Body of pancreas (tissue), 4 donors: ENCODE measurements around the gene BARX1. TPM values are rescaled to one million over a fixed set of nuclear protein-coding genes. Genes with fewer than 3 reads are reported as not detected.
"Not testable (repeated sequence)": the region's sequence is repeated elsewhere in the genome, so short reads cannot be mapped to it uniquely, and the experiment has no call there.

ENCODE experiments used
- ATAC-seq: fragments of 150-250 bp; one replicate; pipeline ENCODE4 v1.9.1; 2016
- DNase-seq, 4 donors: peaks; one replicate each; pipeline ENCODE4 v3.0.0-alpha.2; 2019
- H3K27ac ChIP-seq, 4 donors: fragments of 200-600 bp; sonication (generic); 1 replicate in 3 of 4; 2 replicates in 1 of 4; pipeline versions ENCODE4 v1.5.1 to v1.6.1; 2016 to 2019; ENCODE audit warnings: mild to moderate bottlenecking in 1 of 4, mixed read lengths in 1 of 4, moderate library complexity in 1 of 4
- H3K27me3 ChIP-seq, 2 donors: fragments of 200-600 bp; sonication (generic); one replicate each; pipeline ENCODE4 v1.6.0; 2016; ENCODE audit warnings: mild to moderate bottlenecking in 1 of 2
- H3K36me3 ChIP-seq, 2 donors: fragments of 200-600 bp; sonication (generic); replicated peaks in 1 of 2; 2 replicates each; pipeline ENCODE4 v1.5.1; 2016; ENCODE audit warnings: low read depth in 2 of 2; ENCODE audit not compliant: insufficient read depth in 1 of 2
- H3K4me1 ChIP-seq: fragments of 200-600 bp; sonication (generic); one replicate; pipeline ENCODE4 v1.6.0; 2016
- H3K4me3 ChIP-seq, 2 donors: fragments of 200-600 bp; sonication (generic); 1 replicate in 1 of 2; 2 replicates in 1 of 2; pipeline ENCODE4 v1.5.1; 2016 to 2019
- H3K9me3 ChIP-seq, 3 donors: fragments of 200-600 bp; sonication (generic); 1 replicate in 2 of 3; 2 replicates in 1 of 3; pipeline ENCODE4 v1.5.1; 2016
- CTCF ChIP-seq, 7 experiments: fragments of 450-650 bp in 4 of 7; fragments of 200-600 bp in 3 of 7; sonication (generic) in 3 of 7; IDR thresholded peaks; one replicate each; pipeline ENCODE4 v1.5.1; 2016 to 2019; ENCODE audit warnings: antibody characterized with exemption in 7 of 7
- POLR2A ChIP-seq, 3 donors: fragments of 450-650 bp; IDR thresholded peaks; one replicate each; pipeline ENCODE4 v1.6.1; 2016; ENCODE audit warnings: antibody characterized with exemption in 3 of 3, mild to moderate bottlenecking in 2 of 3
- WGBS, 2 donors: methylation state at CpG; one replicate each; pipeline ENCODE4 v1.1.5; 2017; 5-methylcytosine and 5-hydroxymethylcytosine counted together
- intact Hi-C: fragments of 100-400 bp; cut with DNase I; formaldehyde crosslinking; loops from one replicate; pipeline ENCODE4 v1.15.1; 2023
- total RNA-seq, 2 donors: library from RNA; depleted of rRNA; stranded (reverse); fragments of >200 nt; gene quantifications; one replicate each; pipeline ENCODE4 v1.1.0, GENCODE V29; 2016

Gene BARX1
- total RNA-seq, 2 donors from 2014 or later: 0.26 to 5.6 TPM

GRCh38 chr9:93976081-93976480 is 20.9 kb upstream of the BARX1 start:
- DNase-seq (no peak), ATAC-seq (no peak)
- Histone ChIP-seq H3K4me1 (no peaks in the 10 kb centered on the region), H3K4me3 (no peak overlapping the region), H3K9me3 (no peaks in the 10 kb centered on the region), H3K27ac (no peak overlapping the region), H3K27me3 (no peaks in the 10 kb centered on the region), H3K36me3 (no peaks in the 10 kb centered on the region)
- no peak for TF ChIP-seq CTCF (IDR thresholded peaks at IDR 0.05)
- no peak for TF ChIP-seq POLR2A (IDR thresholded peaks at IDR 0.05)
- WGBS, 2 donors: 84 to 85% methylated on average over 3 of the region's 3 CpGs
- intact Hi-C loops: no loop called here

GRCh38 chr9:93975262-93975661 is 20.1 kb upstream of the BARX1 start:
- H3K4me3 ChIP-seq: no peak overlapping the region
- DNase-seq (no peak), ATAC-seq (no peak)
- no peak overlapping the region for H3K27ac ChIP-seq
- no peaks in the 10 kb centered on the region for H3K9me3 ChIP-seq
- WGBS, 2 donors: 76 to 82% methylated on average over 6 to 7 of the region's 7 CpGs
- intact Hi-C loops: no loop called here
- no peaks in the 10 kb centered on the region for H3K27me3 ChIP-seq
- H3K36me3 ChIP-seq: no peaks in the 10 kb centered on the region
- H3K4me1 ChIP-seq: no peaks in the 10 kb centered on the region
- TF ChIP-seq POLR2A (IDR thresholded peaks at IDR 0.05) (no peak), CTCF (IDR thresholded peaks at IDR 0.05) (no peak)

- no peaks in the 10 kb centered on the region for H3K4me1 ChIP-seq
- 0 to 6% methylated on average over 1 to 3 of the region's 3 CpGs for WGBS, 2 donors
- intact Hi-C loops: no loop called here
- TF ChIP-seq POLR2A (IDR thresholded peaks at IDR 0.05) (no peak), CTCF (IDR thresholded peaks at IDR 0.05) (no peak)
- H3K9me3 ChIP-seq: no peaks in the 10 kb centered on the region
- no peak overlapping the region for H3K4me3 ChIP-seq
- H3K36me3 ChIP-seq: no peaks in the 10 kb centered on the region
- peak in 1 of 4 donors; percentile 50 for DNase-seq
- H3K27ac ChIP-seq: no peak overlapping the region
- ATAC-seq: no peak
- H3K27me3 ChIP-seq: no peaks in the 10 kb centered on the region
These were observed 19.0 kb upstream of the BARX1 start for GRCh38 chr9:93974151-93974550.

GRCh38 chr9:93972655-93973054 is 17.5 kb upstream of the BARX1 start:
- H3K4me1 ChIP-seq, H3K36me3 ChIP-seq, H3K27me3 ChIP-seq, intact Hi-C loops, H3K27ac ChIP-seq, ATAC-seq, H3K9me3 ChIP-seq, H3K4me3 ChIP-seq, DNase-seq: not testable (repeated sequence)
- WGBS, 2 donors: 91 to 92% methylated on average over 3 of the region's 3 CpGs

- no peaks in the 10 kb centered on the region for H3K36me3 ChIP-seq
- H3K27me3 ChIP-seq: no peaks in the 10 kb centered on the region
- H3K9me3 ChIP-seq: no peaks in the 10 kb centered on the region
- no peak overlapping the region for H3K4me3 ChIP-seq
- DNase-seq (no peak), ATAC-seq (no peak)
- intact Hi-C loops: loop anchor here (10.0 kb wide), 1 partner anchor 144 kb away; no protein-coding TSS in a partner anchor
- no peaks in the 10 kb centered on the region for H3K4me1 ChIP-seq
- no peak overlapping the region for H3K27ac ChIP-seq
- no peak for TF ChIP-seq POLR2A (IDR thresholded peaks at IDR 0.05)
- TF ChIP-seq CTCF (IDR thresholded peaks at IDR 0.05): no peak
- 82 to 92% methylated on average over 3 of the region's 3 CpGs for WGBS, 2 donors
These were observed 14.1 kb upstream of the BARX1 start for GRCh38 chr9:93969328-93969661.
